ENCODE data around the gene SLC51B.

Gene SLC51B

GRCh38 chr15:65085207-65085753 lies 40.1 kb downstream of the SLC51B start:
- no peak overlapping the region for H3K4me3 ChIP-seq (ENCODE audit: low read length)
- no peak for TF ChIP-seq CTCF (conservative IDR thresholded peaks at IDR 0.05; ENCODE audit: low read length)
- DNase-seq (ENCODE audit: low read depth) = no peak

- no peak overlapping the region for H3K4me3 ChIP-seq (ENCODE audit: low read length)
- peak; percentile 52 for TF ChIP-seq CTCF (conservative IDR thresholded peaks at IDR 0.05; ENCODE audit: low read length)
- no peak for DNase-seq (ENCODE audit: low read depth)
Observed at GRCh38 chr15:65085990-65086679, 40.9 kb downstream of the SLC51B start.

GRCh38 chr15:65086680-65087111 lies 41.5 kb downstream of the SLC51B start:
- peak; percentile 26 for TF ChIP-seq CTCF (conservative IDR thresholded peaks at IDR 0.05; ENCODE audit: low read length)
- no peak overlapping the region for H3K4me3 ChIP-seq (ENCODE audit: low read length)
- no peak for DNase-seq (ENCODE audit: low read depth)

GRCh38 chr15:65087411-65087810 lies 42.2 kb downstream of the SLC51B start:
- no peak for DNase-seq (ENCODE audit: low read depth)
- H3K4me3 ChIP-seq (ENCODE audit: low read length) = no peak overlapping the region
- no peak for TF ChIP-seq CTCF (conservative IDR thresholded peaks at IDR 0.05; ENCODE audit: low read length)

GRCh38 chr15:65087873-65088642 lies 42.9 kb downstream of the SLC51B start:
- no peak for TF ChIP-seq CTCF (conservative IDR thresholded peaks at IDR 0.05; ENCODE audit: low read length)

GRCh38 chr15:65088643-65089021 lies 43.4 kb downstream of the SLC51B start:
- no peak for TF ChIP-seq CTCF (conservative IDR thresholded peaks at IDR 0.05; ENCODE audit: low read length)
- DNase-seq (ENCODE audit: low read depth) = no peak
- no peak overlapping the region for H3K4me3 ChIP-seq (ENCODE audit: low read length)

More at GRCh38 chr15:65087873-65088642, 42.9 kb downstream of the SLC51B start:
- no peak overlapping the region for H3K4me3 ChIP-seq (ENCODE audit: low read length)
- DNase-seq (ENCODE audit: low read depth) = no peak
